B cell (primary cell): ENCODE results near the gene PLD1.

Source experiments
- CTCF ChIP-seq: fragments of 200-600 bp; IDR thresholded peaks from one replicate; pipeline ENCODE4 v1.8.0; 2022; ENCODE audit warnings: antibody characterized with exemption, mild to moderate bottlenecking
- EZH2 ChIP-seq: IDR thresholded peaks from 2 replicates; pipeline ENCODE4 v1.6.1; 2012; ENCODE audit warnings: borderline replicate concordance, low read depth, mild to moderate bottlenecking, moderate library complexity, low read length; ENCODE audit not compliant: insufficient read depth, poor library complexity, severe bottlenecking

- peak; percentile 33 for TF ChIP-seq CTCF
- no peak for TF ChIP-seq EZH2
Measured at GRCh38 chr3:171772427-171773056, 37.7 kb downstream of the PLD1 start.
